HEK293 (cell line): ENCODE data around the gene CTBP1.

Source experiments
- CTCF ChIA-PET: fragments of 350-600 bp; formaldehyde crosslinking; extraction: SDS; loops from one replicate; lab custom pipeline; 2021; ENCODE audit warnings: antibody characterized with exemption; lab: Yijun Ruan, JAX
- POLR2A ChIA-PET: fragments of 300-600 bp; formaldehyde crosslinking; extraction: SDS; loops from one replicate; lab custom pipeline; 2020; ENCODE audit warnings: antibody characterized with exemption, inconsistent platforms; lab: Yijun Ruan, JAX
- H3K27ac ChIP-seq: fragments of 200-500 bp; sonication (Bioruptor generic); 2 replicates; pipeline ENCODE4 v1.5.1; 2014; ENCODE audit warnings: low read depth, low read length, control low read depth, inconsistent platforms; ENCODE audit errors: extremely low read depth
- H3K36me3 ChIP-seq, 2 experiments: fragments of 200-500 bp in 1 of 2; sonication (Bioruptor generic) in 1 of 2; 1 replicate in 1 of 2; 2 replicates in 1 of 2; pipeline ENCODE4 v1.5.1; 2014 to 2017; ENCODE audit warnings: inconsistent platforms in 2 of 2, low read length in 2 of 2; ENCODE audit not compliant: control insufficient read depth in 2 of 2, insufficient read depth in 1 of 2
- H3K4me1 ChIP-seq: fragments of 200-500 bp; sonication (Bioruptor generic); 2 replicates; pipeline ENCODE4 v1.5.1; 2014; ENCODE audit warnings: mild to moderate bottlenecking, low read length, inconsistent platforms; ENCODE audit not compliant: control insufficient read depth, insufficient read depth
- H3K4me3 ChIP-seq: 2 replicates; pipeline ENCODE4 v1.5.1; 2011; ENCODE audit warnings: low read depth, mild to moderate bottlenecking, control low read depth, low read length, moderate library complexity
- H3K9me3 ChIP-seq: fragments of 200-500 bp; sonication (Bioruptor generic); 2 replicates; pipeline ENCODE4 v1.5.1; 2014; ENCODE audit warnings: low read depth, low read length, inconsistent platforms; ENCODE audit not compliant: control insufficient read depth, insufficient read depth
- HIC1 ChIP-seq: fragments of 450-650 bp; formaldehyde crosslinking; IDR thresholded peaks from 2 replicates; pipeline ENCODE4 v1.5.1; 2016; ENCODE audit warnings: missing biosample characterization, missing genetic modification characterization
- HOXA7 ChIP-seq: sonication (generic); formaldehyde crosslinking; IDR thresholded peaks from 2 replicates; pipeline ENCODE4 v1.8.1; 2022; ENCODE audit warnings: missing genetic modification reagents, borderline replicate concordance
- INSM2 ChIP-seq: fragments of 450-650 bp; formaldehyde crosslinking; IDR thresholded peaks from 2 replicates; pipeline ENCODE4 v1.5.1; 2016; ENCODE audit warnings: missing biosample characterization, missing genetic modification characterization
- PBX3 ChIP-seq: sonication (generic); formaldehyde crosslinking; IDR thresholded peaks from 2 replicates; pipeline ENCODE4 v1.8.1; 2022; ENCODE audit warnings: mild to moderate bottlenecking, moderate library complexity, missing genetic modification reagents
- TRIM28 ChIP-seq: IDR thresholded peaks from 2 replicates; pipeline ENCODE4 v1.6.1; 2011; ENCODE audit warnings: low read length, control low read depth, borderline replicate concordance
- ZBTB1 ChIP-seq: fragments of 450-650 bp; formaldehyde crosslinking; IDR thresholded peaks from 2 replicates; pipeline ENCODE4 v1.5.1; 2016; ENCODE audit warnings: missing biosample characterization, missing genetic modification characterization
- ZBTB44 ChIP-seq: fragments of 450-650 bp; IDR thresholded peaks from 2 replicates; pipeline ENCODE4 v1.5.1; 2018; ENCODE audit warnings: missing biosample characterization, mild to moderate bottlenecking, missing genetic modification characterization
- ZEB2 ChIP-seq: fragments of 450-650 bp; formaldehyde crosslinking; IDR thresholded peaks from 2 replicates; pipeline ENCODE4 v1.5.1; 2016; ENCODE audit warnings: missing biosample characterization, missing genetic modification characterization
- ZFP37 ChIP-seq: fragments of 450-650 bp; formaldehyde crosslinking; IDR thresholded peaks from 2 replicates; pipeline ENCODE4 v1.5.1; 2016; ENCODE audit warnings: missing biosample characterization, missing genetic modification characterization
- ZNF112 ChIP-seq: fragments of 450-650 bp; formaldehyde crosslinking; IDR thresholded peaks from 2 replicates; pipeline ENCODE4 v1.5.0; 2017; ENCODE audit warnings: missing biosample characterization, missing genetic modification characterization
- ZNF138 ChIP-seq: fragments of 450-650 bp; formaldehyde crosslinking; IDR thresholded peaks from 2 replicates; pipeline ENCODE4 v1.5.1; 2016; ENCODE audit warnings: missing biosample characterization, missing genetic modification characterization, borderline replicate concordance
- ZNF140 ChIP-seq: fragments of 450-650 bp; formaldehyde crosslinking; IDR thresholded peaks from 2 replicates; pipeline ENCODE4 v1.5.1; 2016; ENCODE audit warnings: missing biosample characterization, missing genetic modification characterization
- ZNF211 ChIP-seq: fragments of 450-650 bp; formaldehyde crosslinking; IDR thresholded peaks from 2 replicates; pipeline ENCODE4 v1.5.1; 2016; ENCODE audit warnings: low read depth, missing biosample characterization, missing genetic modification characterization
- ZNF24 ChIP-seq: fragments of 450-650 bp; formaldehyde crosslinking; IDR thresholded peaks from 2 replicates; pipeline ENCODE4 v1.5.1; 2016; ENCODE audit warnings: missing biosample characterization, missing genetic modification characterization
- ZNF302 ChIP-seq: fragments of 450-650 bp; formaldehyde crosslinking; IDR thresholded peaks from 2 replicates; pipeline ENCODE4 v1.5.1; 2016; ENCODE audit warnings: missing biosample characterization, missing genetic modification characterization, low read depth
- ZNF488 ChIP-seq: fragments of 450-650 bp; formaldehyde crosslinking; IDR thresholded peaks from 2 replicates; pipeline ENCODE4 v1.5.1; 2016; ENCODE audit warnings: missing biosample characterization, missing genetic modification characterization
- ZNF544 ChIP-seq: fragments of 450-650 bp; formaldehyde crosslinking; IDR thresholded peaks from 2 replicates; pipeline ENCODE4 v1.5.0; 2017; ENCODE audit warnings: missing biosample characterization, missing genetic modification characterization
- ZNF555 ChIP-seq: fragments of 450-650 bp; formaldehyde crosslinking; conservative IDR thresholded peaks from 2 replicates; pipeline ENCODE4 v1.5.1; 2017; ENCODE audit warnings: missing biosample characterization, mild to moderate bottlenecking, missing genetic modification characterization, inconsistent platforms
- ZNF664 ChIP-seq: fragments of 450-650 bp; formaldehyde crosslinking; IDR thresholded peaks from 2 replicates; pipeline ENCODE4 v1.5.1; 2016; ENCODE audit warnings: missing biosample characterization, missing genetic modification characterization
- ZNF785 ChIP-seq: fragments of 450-650 bp; formaldehyde crosslinking; IDR thresholded peaks from 2 replicates; pipeline ENCODE4 v1.5.1; 2016; ENCODE audit warnings: missing biosample characterization, missing genetic modification characterization

CTBP1 gene

GRCh38 chr4:1259966-1260365 is 11.0 kb upstream of the CTBP1 start:
- H3K4me3 ChIP-seq: no peak overlapping the region
- ChIA-PET POLR2A (interaction anchor here (1.3 kb wide), 1 partner anchor 9 kb away, joined by 3 read pairs; no protein-coding TSS in a partner anchor), CTCF (no interaction called here)
- H3K36me3 ChIP-seq: no peaks in the 10 kb centered on the region; a peak in 1 of 3 replicates
- H3K9me3 ChIP-seq: no peaks in the 10 kb centered on the region
- no peak for TF ChIP-seq ZNF785 (tag by site-specific recombination)
- TF ChIP-seq ZNF138 (tag by site-specific recombination): no peak
- no peak for TF ChIP-seq ZNF664 (tag by site-specific recombination)
- no peak for TF ChIP-seq ZNF112 (tag by site-specific recombination)
- no peak for TF ChIP-seq ZNF302 (tag by site-specific recombination)
- TF ChIP-seq TRIM28: no peak
- TF ChIP-seq ZBTB1 (tag by site-specific recombination): no peak
- no peak for TF ChIP-seq ZNF488 (tag by site-specific recombination)
- no peak for TF ChIP-seq INSM2 (tag by site-specific recombination)
- TF ChIP-seq ZFP37 (tag by site-specific recombination): no peak
- TF ChIP-seq PBX3 (CRISPR knock-in tag): no peak
- TF ChIP-seq ZEB2: no peak
- no peak for TF ChIP-seq ZNF24 (tag by site-specific recombination)
- TF ChIP-seq ZNF555 (tag by site-specific recombination): no peak
- no peak for TF ChIP-seq HOXA7 (CRISPR knock-in tag)
- TF ChIP-seq ZNF140 (tag by site-specific recombination): no peak
- no peak for TF ChIP-seq HIC1 (tag by site-specific recombination)
- TF ChIP-seq ZNF211 (tag by site-specific recombination): no peak
- no peak for TF ChIP-seq ZNF544 (tag by site-specific recombination)
- TF ChIP-seq ZBTB44: no peak
- TF ChIP-seq, all 188 proteins: peak for 0
- Histone ChIP-seq H3K4me1 (no peaks in the 10 kb centered on the region), H3K27ac (no peak overlapping the region)
